Measurements from ENCODE around the gene HDAC7.

Gene HDAC7

DNA sequence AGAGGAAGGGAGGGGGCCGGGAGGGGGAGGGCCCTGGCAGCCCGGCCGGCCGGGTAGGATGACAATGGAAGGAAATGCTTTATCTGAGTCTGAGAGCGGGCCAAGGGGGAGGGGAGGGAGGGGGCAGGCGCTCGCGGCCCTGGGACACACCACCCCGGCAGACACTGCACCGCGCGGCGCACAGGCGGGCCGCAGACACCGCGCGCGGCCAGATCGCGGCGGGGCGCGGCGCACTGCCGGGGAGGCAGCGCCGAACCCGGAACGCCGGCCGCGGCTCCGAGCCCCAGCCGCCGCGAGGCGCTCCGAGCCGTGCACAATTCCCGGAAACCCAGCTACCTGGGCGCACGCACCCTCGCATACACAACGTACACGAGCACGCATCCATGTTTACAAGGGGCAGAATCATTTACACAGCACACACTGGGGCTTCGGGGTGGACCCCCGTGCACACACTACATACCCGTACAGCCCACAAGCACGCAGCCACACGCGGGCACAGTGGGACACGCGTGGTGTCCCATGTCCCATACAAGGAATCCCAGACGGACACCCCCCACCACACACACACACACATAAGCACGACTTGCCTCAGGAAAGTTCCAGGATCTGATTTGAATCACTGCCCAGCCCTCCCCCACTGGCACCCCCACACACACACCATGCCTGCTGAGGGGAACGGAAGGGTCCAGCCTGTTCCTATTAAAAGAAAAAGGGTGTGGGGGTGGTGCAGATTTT is at the start of gene HDAC7:
Gene HDAC7 (minus strand): TSS at position 8 of the 735 bp plus-strand sequence. CDS start 118 bp downstream, outside the sequence.
- DNase-seq (ENCODE audit: low read depth) = peak; percentile 67

DNA sequence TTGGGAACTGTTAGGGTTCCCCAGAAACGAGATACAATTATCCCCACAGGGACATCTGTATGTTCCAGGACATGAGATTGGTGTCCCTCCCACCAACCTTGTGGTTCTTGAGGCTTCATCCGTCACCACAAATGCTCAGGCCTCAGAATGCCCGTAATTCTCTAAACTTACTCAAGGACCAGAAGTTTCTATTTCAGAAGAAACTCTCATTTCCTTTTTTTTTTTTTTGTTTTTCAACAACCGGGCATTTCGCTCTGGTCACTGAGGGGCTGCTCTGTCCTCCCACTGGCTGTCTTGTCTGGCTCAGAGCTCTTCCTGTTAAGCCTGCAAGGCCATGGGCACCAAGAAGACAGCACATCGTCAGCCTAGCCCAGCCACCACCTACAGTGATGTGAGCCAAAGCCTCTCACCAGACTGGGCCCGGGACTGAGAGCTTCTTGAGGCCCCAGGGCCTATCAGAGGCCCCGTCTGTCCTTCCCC is 48.9 kb upstream of the HDAC7 start:
- DNase-seq (ENCODE audit: low read depth) = no peak

DNA sequence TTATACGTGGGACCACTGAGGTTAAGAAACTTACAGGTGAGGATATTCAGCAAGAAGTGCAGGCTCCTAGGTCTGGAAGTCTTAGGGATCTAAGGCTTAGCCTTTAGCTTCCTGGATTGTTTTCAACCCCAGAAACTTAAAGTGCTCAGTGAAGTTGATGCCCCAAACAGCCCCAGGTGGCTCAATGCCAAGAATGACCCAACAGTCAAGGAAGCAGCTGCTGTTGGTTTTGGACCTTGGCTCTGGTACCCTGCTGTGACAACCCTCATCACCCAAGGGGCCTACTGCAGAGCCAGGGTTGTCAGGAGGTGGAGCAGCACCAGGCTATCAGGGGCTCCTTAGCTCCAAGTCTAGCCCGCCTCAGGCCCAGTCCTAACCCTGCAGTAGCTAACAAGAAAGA is 48.3 kb upstream of the HDAC7 start:
- DNase-seq (ENCODE audit: low read depth) = no peak

DNA sequence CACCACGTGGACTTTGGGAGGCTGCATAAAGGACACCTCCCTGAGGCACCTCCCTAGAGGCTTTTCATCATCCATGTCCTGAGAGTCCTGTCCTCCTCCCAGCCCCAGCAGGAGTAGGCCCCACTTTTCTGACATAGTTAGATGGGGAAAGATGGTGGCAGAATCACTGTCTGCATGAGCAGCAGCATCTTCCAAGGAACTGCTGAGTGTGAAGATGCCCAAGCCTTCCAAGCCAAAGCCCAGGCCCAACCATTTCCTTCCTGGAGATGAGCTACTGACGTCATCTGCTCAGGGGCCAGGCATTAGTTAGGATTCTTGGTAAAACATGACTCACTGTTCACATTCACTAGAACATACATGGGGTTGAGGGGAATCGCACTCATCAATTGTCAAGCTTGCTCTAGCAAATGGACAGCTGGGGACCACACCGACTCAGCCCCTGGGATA is 47.8 kb upstream of the HDAC7 start:
- DNase-seq (ENCODE audit: low read depth) = peak; percentile 84

DNA sequence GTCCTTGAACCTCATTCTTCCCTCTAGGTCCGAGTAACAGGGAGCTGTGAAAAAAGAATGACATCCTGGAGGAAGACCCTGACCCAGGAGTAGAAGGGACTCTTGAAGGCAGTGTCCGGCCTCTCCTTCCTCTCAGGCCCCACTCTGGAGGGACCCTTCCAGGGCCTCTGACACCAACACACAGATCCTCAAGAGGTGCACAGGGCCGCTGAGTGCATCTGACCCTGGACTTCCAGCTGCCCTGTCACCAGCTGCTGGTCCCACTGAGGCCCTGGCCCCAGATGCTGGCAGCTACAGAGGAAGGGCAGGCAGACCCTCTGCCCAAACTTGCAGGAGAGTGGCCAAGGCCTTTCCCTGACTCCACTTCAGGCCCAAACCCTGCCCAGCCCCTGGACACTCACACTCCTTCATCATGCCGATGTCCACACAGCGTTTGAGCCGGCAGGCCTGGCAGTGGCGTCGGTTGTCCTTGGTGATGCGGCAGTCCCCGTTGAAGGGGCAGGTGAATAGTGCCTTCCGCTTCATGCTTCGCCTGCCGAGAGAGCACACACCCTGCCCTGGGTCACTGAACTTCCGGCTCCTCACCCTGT is 45.0 kb upstream of the HDAC7 start:
- no peak for DNase-seq (ENCODE audit: low read depth)

DNA sequence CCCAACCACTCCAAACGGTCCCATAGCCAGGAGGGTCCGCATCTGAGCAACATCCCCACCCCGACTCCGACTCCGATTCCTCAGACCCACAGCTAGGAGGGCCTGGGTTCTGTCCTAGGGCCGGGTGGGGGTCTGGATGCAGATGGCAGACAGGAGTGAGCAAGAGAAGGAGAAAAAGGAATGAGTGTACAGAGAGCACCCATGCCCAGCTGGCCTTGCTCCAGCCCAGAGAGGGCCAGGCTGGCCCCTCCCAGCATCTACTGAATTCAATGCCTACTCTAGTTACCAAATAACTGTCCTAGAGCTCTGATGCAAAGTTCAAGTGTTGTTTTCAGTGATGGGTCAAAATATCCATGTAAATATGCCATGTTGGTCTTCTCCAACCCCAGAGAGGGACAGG is 44.3 kb upstream of the HDAC7 start:
- no peak for DNase-seq (ENCODE audit: low read depth)

DNA sequence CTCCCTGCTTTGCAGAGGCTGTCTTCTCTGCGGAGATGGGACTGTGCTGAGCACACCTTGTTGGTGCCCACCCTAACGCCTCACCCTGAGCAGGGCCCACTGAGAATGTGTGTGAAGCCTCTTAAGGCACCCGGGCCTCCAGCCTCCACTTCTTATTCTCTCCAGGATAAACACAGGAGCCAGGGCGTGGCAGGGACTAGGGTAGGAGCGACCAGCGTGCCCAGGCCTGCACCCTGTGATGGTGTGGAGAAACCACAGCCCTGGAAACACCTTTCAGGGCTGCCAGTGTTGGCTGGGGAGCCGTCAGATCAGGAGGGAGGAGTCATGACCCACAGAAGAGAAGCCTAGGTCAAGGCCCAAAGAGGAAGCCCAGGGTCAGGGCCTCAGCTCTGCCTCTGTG is 43.8 kb upstream of the HDAC7 start:
- DNase-seq (ENCODE audit: low read depth) = no peak

GRCh38 chr12:47862881-47863280 is 43.2 kb upstream of the HDAC7 start:
- no peak for DNase-seq (ENCODE audit: low read depth)

DNA sequence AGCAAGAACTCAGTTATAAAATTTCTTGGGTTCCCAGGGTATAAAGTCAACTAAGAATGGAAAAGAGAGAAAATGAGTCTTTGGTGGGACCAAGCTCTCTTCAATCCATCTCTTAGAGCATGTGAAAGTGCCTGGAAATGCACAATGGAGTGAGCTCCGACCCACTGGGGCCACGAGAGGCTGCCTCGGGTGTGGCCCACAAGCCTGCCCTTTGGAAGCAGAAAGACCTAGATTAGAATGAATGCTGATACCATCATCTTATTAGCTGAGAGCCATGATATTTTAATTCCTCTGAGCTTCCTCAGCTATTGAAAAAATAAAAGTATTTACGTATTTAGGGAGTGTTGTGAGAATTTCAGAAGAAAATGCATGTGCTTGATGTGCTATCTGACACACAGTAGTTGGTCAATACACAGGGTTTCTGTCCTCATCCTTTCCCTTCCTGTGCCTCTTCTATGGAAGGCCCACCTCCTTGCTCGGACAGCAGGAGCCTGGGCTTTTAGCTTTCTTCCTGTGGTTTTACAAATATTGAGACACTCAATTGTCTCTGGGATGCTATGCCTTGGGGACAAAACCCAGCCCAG is 42.6 kb upstream of the HDAC7 start:
- DNase-seq (ENCODE audit: low read depth) = no peak

GRCh38 chr12:47860873-47861272 is 41.2 kb upstream of the HDAC7 start:
- DNase-seq (ENCODE audit: low read depth) = no peak

- no peak for DNase-seq (ENCODE audit: low read depth)
Observed at GRCh38 chr12:47860279-47860841, 40.7 kb upstream of the HDAC7 start.

DNA sequence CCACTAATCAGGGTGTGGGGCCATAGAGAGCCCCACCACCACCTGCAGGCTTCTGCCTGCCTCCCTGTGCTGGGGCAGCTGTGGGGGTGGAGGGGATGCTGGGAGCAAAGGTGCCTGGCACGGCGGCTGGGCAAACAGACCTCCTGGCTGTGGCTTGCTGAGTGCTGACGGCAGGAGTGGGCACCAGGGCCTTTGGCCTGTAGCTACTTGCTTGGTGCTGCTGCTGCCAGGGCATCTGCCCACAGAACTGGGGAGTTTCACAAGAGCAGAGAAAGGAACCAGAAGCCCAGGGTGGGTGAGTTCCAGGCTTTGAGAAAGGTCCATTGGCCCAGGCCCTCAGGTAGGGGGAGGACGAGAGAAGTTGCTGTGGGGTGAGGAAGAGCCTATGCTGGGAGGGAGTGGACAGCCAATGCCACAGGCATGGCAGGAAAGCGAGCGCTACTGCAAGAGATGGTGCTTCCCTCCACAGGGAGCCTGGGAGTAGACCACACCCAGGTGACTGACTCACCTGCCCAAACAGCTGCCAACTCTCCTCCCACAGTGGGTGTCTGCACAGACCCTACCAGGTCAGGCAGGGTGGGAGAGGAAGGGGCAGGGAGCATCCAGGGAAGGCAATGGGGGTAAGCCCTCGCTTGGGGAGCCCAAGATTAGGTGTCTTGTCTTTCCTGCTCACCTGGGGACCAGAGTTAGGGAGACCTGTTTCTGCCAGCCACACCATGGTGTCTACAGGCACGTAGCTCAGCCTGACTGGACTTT is 39.0 kb upstream of the HDAC7 start:
- no peak for DNase-seq (ENCODE audit: low read depth)

DNA sequence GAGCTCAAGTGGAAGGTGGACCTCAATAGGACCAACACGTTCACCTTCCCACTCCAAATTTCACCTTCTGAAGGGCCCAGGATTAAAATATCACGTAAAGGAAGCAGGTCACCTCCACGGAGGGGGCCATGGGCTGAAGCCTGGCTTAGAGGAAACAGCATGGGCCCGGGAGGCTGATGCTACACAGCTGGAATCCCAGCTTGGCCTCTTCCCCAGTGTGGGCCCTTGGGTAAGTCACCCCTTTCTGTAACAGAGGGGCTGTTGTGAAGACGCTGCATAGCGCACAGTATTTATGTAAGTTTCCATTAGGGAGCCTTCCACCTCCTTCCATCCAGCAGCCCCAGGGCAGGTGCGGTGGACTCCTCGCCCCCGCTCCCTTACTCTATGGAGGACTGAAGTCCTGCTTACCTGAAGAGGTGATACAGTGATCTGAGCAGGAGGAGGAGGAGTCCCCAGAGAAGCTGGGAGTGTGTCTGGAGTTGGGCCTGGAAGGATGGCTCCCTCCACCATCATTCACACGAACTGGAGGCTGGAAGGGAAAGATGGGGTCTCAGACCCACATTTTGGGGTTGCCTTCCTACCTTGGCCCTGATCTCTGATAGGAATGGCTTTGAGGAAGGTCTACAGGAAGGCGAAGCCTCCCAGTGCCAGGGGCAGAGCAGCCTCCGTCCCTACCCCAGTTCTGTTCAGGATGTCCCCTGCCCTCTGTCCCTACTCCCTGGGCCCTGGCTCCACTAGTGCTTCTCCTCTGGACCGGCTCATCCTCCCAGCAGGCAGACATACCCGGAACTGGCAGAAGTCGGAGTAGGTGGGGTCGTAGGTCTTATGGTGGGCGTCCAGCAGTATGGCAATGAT is 37.2 kb upstream of the HDAC7 start:
- DNase-seq (ENCODE audit: low read depth) = no peak

DNA sequence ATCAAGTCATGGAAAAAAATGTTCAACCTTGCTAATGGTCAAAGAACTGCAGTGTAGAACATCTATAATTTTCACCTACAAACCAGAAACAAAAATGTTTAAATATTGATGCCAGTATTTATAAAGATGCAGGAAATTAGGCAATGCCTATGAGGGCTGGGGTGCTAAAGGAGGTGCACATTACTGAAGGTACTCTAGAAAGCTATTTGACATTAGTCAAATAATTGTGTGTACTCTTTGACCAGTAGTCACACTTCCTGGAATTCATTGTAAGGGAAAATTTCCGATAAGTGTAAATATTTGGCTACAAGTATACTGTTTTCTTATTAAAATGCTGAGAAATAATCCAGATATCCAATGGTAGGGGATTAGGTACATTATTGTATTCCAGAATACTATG is 36.4 kb upstream of the HDAC7 start:
- DNase-seq (ENCODE audit: low read depth) = no peak

DNA sequence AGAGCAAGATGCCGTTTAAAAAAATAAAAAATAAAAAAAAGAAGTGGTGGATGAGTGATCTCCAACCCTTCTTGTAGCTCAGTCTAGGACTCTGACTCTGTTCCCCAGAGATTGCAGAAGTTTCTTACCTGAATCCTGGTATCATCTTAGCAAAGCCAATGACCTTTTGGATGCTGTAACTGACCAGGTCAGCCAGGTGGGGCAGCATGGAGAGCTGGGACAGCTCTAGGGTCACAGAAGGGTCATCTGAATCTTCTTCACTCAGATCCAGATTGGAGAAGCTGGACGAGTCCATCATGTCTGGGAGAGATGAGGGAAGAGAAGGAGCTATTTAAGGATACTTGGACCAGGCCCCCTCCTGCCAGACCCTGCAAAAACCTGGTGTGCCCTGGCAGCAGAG is 35.8 kb upstream of the HDAC7 start:
- DNase-seq (ENCODE audit: low read depth) = no peak

DNA sequence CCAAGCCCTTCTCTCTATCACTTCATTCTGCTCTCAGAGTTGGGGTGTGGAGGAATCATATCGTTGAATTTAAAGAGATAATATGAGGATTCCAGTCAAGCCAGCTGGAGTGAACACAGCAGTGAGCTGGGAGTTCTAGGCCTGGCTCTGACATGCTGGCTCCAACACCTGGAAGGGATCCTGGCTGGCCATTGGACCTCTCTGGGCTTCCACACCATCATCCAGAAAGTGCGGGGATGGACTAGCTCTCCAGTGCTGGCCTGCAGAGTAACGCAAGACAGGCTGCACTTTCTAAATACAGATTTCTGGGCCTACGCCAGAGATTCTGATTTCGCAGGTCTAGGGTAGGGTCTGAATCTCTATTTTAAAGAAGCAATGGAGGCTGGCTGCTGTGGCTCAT is 34.8 kb upstream of the HDAC7 start:
- DNase-seq (ENCODE audit: low read depth) = no peak

DNA sequence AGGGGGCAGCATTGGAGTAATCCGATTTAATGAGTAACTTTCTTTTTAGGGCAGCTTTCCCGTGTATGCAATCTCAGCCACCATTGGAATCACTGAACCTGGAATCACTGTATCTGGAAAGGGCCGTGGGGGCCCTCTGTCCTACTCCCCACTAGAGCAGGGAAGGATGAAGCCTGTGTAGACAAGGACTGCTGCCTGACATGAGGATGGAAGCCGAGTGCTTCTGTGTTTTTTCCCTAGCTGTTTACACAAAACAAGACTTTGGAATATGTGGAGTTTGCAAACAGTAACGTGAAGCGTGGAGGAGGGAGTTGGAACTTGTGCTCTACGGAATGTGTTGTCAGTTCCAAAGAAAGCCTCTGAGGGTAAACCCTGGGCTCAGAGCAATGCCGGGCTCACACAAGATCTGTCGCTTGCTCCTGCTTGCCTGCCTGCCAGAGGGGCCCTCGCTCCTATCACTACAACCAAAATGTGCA is 32.4 kb upstream of the HDAC7 start:
- DNase-seq (ENCODE audit: low read depth) = no peak

DNA sequence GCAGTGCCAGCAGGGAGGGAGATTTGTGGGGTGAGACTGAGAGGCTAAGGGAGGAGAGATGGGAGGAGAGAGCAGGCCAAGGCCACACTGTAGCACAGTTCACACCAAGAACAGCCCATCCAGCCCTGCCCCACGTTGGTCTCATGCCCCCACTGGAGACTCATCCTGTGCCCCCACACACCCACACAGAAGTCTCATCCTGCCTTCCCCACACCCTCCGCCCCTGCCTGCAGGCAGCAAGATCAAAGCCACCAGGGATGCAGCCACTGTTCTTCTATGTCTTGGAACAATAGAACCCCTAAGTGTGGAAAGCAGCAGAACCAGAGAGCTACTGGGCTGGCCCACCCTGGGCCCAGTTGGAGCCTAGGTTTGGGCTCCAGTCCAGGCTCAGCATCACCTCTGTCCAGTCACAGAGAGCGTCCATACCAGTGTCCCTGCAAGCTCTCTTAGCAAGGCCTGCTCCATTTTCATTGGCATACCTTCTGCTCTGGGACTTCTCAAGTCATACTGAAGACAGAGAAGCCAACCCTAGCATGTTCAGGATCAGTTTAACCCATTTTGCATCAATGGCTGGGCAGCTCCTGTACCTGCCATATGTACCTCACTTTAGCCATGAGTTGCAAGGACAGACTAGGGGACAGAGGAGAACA is 31.7 kb upstream of the HDAC7 start:
- no peak for DNase-seq (ENCODE audit: low read depth)

GRCh38 chr12:47850153-47851084 is 30.7 kb upstream of the HDAC7 start:
- no peak for DNase-seq (ENCODE audit: low read depth)

DNA sequence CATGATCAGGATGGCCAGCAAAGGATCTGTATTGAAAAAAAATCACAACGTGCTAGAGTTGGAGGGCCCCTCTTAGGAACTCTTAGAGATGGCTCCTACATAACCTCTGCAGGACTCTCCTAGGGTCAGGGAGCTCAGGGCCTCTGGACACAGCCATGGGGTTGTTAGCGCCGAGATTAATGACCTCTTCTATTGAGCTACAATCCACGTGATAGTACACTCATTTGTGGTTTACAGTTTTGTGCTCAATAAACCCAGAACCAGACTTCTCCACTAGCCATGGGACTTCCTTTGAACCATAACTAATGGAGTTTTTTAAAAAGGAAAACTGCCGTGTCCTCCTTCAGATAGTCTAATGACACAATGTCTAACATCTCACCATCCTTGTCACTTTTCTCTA is 29.6 kb upstream of the HDAC7 start:
- DNase-seq (ENCODE audit: low read depth) = no peak

Measured in stromal cell of bone marrow (primary cell).